HG03571 (cell line): ENCODE measurements around the gene ONECUT2.
"Not testable (repeated sequence)": the region's sequence is repeated elsewhere in the genome, so short reads cannot be mapped to it uniquely, and the experiment has no call there.

Experiments
- ATAC-seq: cut with Tn5 transposase; IDR thresholded peaks from one replicate; pipeline ENCODE4 v1.9.1; 2021; ENCODE audit not compliant: unreplicated experiment

ONECUT2 gene

GRCh38 chr18:57434536-57435494 is at the start of gene ONECUT2:
ONECUT2 (plus strand) TSS chr18:57435374; CDS start chr18:57435717, 343 bp downstream.
- no peak for ATAC-seq

GRCh38 chr18:57389271-57389670 is 45.9 kb upstream of the ONECUT2 start:
- no peak for ATAC-seq

GRCh38 chr18:57390044-57390443 is 45.1 kb upstream of the ONECUT2 start:
- no peak for ATAC-seq

- ATAC-seq, result not testable (repeated sequence)
Measured at GRCh38 chr18:57394749-57395148, 40.4 kb upstream of the ONECUT2 start.

- ATAC-seq, result not testable (repeated sequence)
Measured at GRCh38 chr18:57396831-57397230, 38.3 kb upstream of the ONECUT2 start.

GRCh38 chr18:57397440-57398132 is 37.6 kb upstream of the ONECUT2 start:
- no peak for ATAC-seq

GRCh38 chr18:57404345-57404744 is 30.8 kb upstream of the ONECUT2 start:
- ATAC-seq, result no peak

- ATAC-seq, result no peak
Measured at GRCh38 chr18:57409650-57410049, 25.5 kb upstream of the ONECUT2 start.

GRCh38 chr18:57410749-57411148 is 24.4 kb upstream of the ONECUT2 start:
- no peak for ATAC-seq

- no peak for ATAC-seq
Measured at GRCh38 chr18:57416542-57416941, 18.6 kb upstream of the ONECUT2 start.

- no peak for ATAC-seq
Measured at GRCh38 chr18:57422313-57422872, 12.8 kb upstream of the ONECUT2 start.

GRCh38 chr18:57423821-57424220 is 11.4 kb upstream of the ONECUT2 start:
- no peak for ATAC-seq

- no peak for ATAC-seq
Measured at GRCh38 chr18:57425096-57425495, 10.1 kb upstream of the ONECUT2 start.

- ATAC-seq, result no peak
Measured at GRCh38 chr18:57426187-57426586, 9.0 kb upstream of the ONECUT2 start.

- ATAC-seq, result no peak
Measured at GRCh38 chr18:57427429-57428201, 7.6 kb upstream of the ONECUT2 start.

GRCh38 chr18:57428221-57429150 is 6.7 kb upstream of the ONECUT2 start:
- no peak for ATAC-seq

- no peak for ATAC-seq
Measured at GRCh38 chr18:57429167-57430078, 5.8 kb upstream of the ONECUT2 start.

GRCh38 chr18:57430079-57431001 is 4.8 kb upstream of the ONECUT2 start:
- ATAC-seq, result no peak
